GM18909 (cell line): ENCODE data around the gene GTF2H4.

Source experiments
- ATAC-seq: cut with Tn5 transposase; IDR thresholded peaks from one replicate; pipeline ENCODE4 v1.9.1; 2021; ENCODE audit warnings: mild to moderate bottlenecking; ENCODE audit not compliant: unreplicated experiment, poor library complexity

GTF2H4 gene

GRCh38 chr6:30947231-30947630, 39.2 kb downstream of the GTF2H4 start:
- ATAC-seq, result no peak

- ATAC-seq, result no peak
These were observed 40.8 kb downstream of the GTF2H4 start for GRCh38 chr6:30948811-30949210.

- no peak for ATAC-seq
These were observed 44.0 kb downstream of the GTF2H4 start for GRCh38 chr6:30951907-30952469.

GRCh38 chr6:30954631-30955366, 46.8 kb downstream of the GTF2H4 start:
- no peak for ATAC-seq

- peak; percentile 72 for ATAC-seq
These were observed 47.5 kb downstream of the GTF2H4 start for GRCh38 chr6:30955367-30956042.

GRCh38 chr6:30957716-30958115, 49.7 kb downstream of the GTF2H4 start:
- no peak for ATAC-seq

- ATAC-seq, result no peak
These were observed 53.1 kb downstream of the GTF2H4 start for GRCh38 chr6:30960907-30961673.

GRCh38 chr6:30962716-30963115, 54.7 kb downstream of the GTF2H4 start:
- ATAC-seq, result no peak

GRCh38 chr6:30963641-30964040, 55.6 kb downstream of the GTF2H4 start:
- no peak for ATAC-seq
